NOMO-1 treated with DMSO at 0.1 percent for 48 hours (cell line): ENCODE measurements around the gene CLUH.
"Not testable (repeated sequence)": the region's sequence is repeated elsewhere in the genome, so short reads cannot be mapped to it uniquely, and the experiment has no call there.

Experiments used
- DNase-seq: peaks from one replicate; lab custom pipeline; 2025; ENCODE audit not compliant: unreplicated experiment; lab: John Stamatoyannopoulos, UW

Gene CLUH

GRCh38 chr17:2701161-2701995 is 10.2 kb downstream of the CLUH start:
- no peak for DNase-seq

GRCh38 chr17:2700491-2701141 is 10.9 kb downstream of the CLUH start:
- DNase-seq: peak; percentile 100

GRCh38 chr17:2700030-2700490 is 11.5 kb downstream of the CLUH start:
- DNase-seq: no peak

GRCh38 chr17:2699216-2699805 is 12.3 kb downstream of the CLUH start:
- not testable (repeated sequence) for DNase-seq

- no peak for DNase-seq
These were observed 13.9 kb downstream of the CLUH start for GRCh38 chr17:2697611-2698162.

- no peak for DNase-seq
These were observed 15.4 kb downstream of the CLUH start for GRCh38 chr17:2695961-2696760.

GRCh38 chr17:2695243-2695960 is 16.2 kb downstream of the CLUH start:
- no peak for DNase-seq

- DNase-seq: no peak
These were observed 17.0 kb downstream of the CLUH start for GRCh38 chr17:2694381-2695242.

- no peak for DNase-seq
These were observed 17.8 kb downstream of the CLUH start for GRCh38 chr17:2693561-2694380.

- DNase-seq: no peak
These were observed 18.8 kb downstream of the CLUH start for GRCh38 chr17:2692781-2693135.

GRCh38 chr17:2691965-2692780 is 19.4 kb downstream of the CLUH start:
- DNase-seq: no peak

- DNase-seq: no peak
These were observed 20.3 kb downstream of the CLUH start for GRCh38 chr17:2691069-2691871.

GRCh38 chr17:2690165-2691068 is 21.1 kb downstream of the CLUH start:
- no peak for DNase-seq

GRCh38 chr17:2689411-2690164 is 22.0 kb downstream of the CLUH start:
- DNase-seq: no peak
